PC-3 (cell line): ENCODE measurements around the gene TP53I13.

Source experiments
- CTCF ChIP-seq: fragments of 300-600 bp; sonication (generic); conservative IDR thresholded peaks from 2 replicates; pipeline ENCODE4 v1.5.1; 2017; ENCODE audit warnings: antibody characterized with exemption, low read depth, mild to moderate bottlenecking, low read length
- EZH2 ChIP-seq: fragments of 300-600 bp; sonication (generic); IDR thresholded peaks from one replicate; pipeline ENCODE4 v1.6.1; 2017; ENCODE audit warnings: antibody characterized with exemption, mild to moderate bottlenecking, low read length; ENCODE audit not compliant: unreplicated experiment
- EZH2phosphoT487 ChIP-seq: fragments of 300-600 bp; sonication (generic); IDR thresholded peaks from 2 replicates; pipeline ENCODE4 v1.6.1; 2018; ENCODE audit warnings: mild to moderate bottlenecking, antibody characterized with exemption, low read length, borderline replicate concordance

GRCh38 chr17:29546830-29547229 lies 21.7 kb upstream of the TP53I13 start:
- no peak for TF ChIP-seq CTCF
- no peak for TF ChIP-seq EZH2phosphoT487
- TF ChIP-seq EZH2, result no peak
